ENCODE data around the gene ANO7.

ANO7 gene

GRCh38 chr2:241159116-241159515 is 29.4 kb upstream of the ANO7 start:
- no peak for DNase-seq

GRCh38 chr2:241160318-241160717 is 28.2 kb upstream of the ANO7 start:
- no peak for DNase-seq

GRCh38 chr2:241161646-241162281 is 26.7 kb upstream of the ANO7 start:
- DNase-seq, result no peak

- no peak for DNase-seq
Measured at GRCh38 chr2:241163601-241164118, 24.8 kb upstream of the ANO7 start.

- no peak for DNase-seq
Measured at GRCh38 chr2:241168366-241168765, 20.1 kb upstream of the ANO7 start.

GRCh38 chr2:241173557-241173956 is 14.9 kb upstream of the ANO7 start:
- no peak for DNase-seq

GRCh38 chr2:241177526-241178334 is 10.7 kb upstream of the ANO7 start:
- DNase-seq, result no peak

- no peak for DNase-seq
Measured at GRCh38 chr2:241178961-241179360, 9.5 kb upstream of the ANO7 start.

GRCh38 chr2:241179899-241180298 is 8.6 kb upstream of the ANO7 start:
- DNase-seq, result no peak

GRCh38 chr2:241180495-241180894 is 8.0 kb upstream of the ANO7 start:
- DNase-seq, result no peak

GRCh38 chr2:241182126-241182525 is 6.4 kb upstream of the ANO7 start:
- DNase-seq, result no peak

- DNase-seq, result no peak
Measured at GRCh38 chr2:241182531-241183133, 5.8 kb upstream of the ANO7 start.

GRCh38 chr2:241183221-241183620 is 5.3 kb upstream of the ANO7 start:
- DNase-seq, result no peak

- DNase-seq, result no peak
Measured at GRCh38 chr2:241184901-241185300, 3.6 kb upstream of the ANO7 start.

- DNase-seq, result no peak
Measured at GRCh38 chr2:241185961-241186360, 2.5 kb upstream of the ANO7 start.

GRCh38 chr2:241187101-241187917 is 1.2 kb upstream of the ANO7 start:
- DNase-seq, result no peak

GRCh38 chr2:241187918-241188234 is 601 bp upstream of the ANO7 start:
- DNase-seq, result no peak

GRCh38 chr2:241189093-241189855 is 797 bp downstream of the ANO7 start:
- DNase-seq, result no peak

- no peak for DNase-seq
Measured at GRCh38 chr2:241189856-241190201, 1.4 kb downstream of the ANO7 start.

- DNase-seq, result no peak
Measured at GRCh38 chr2:241190291-241190981, 2.0 kb downstream of the ANO7 start.

GRCh38 chr2:241191081-241191480 is 2.6 kb downstream of the ANO7 start:
- DNase-seq, result no peak

- DNase-seq, result no peak
Measured at GRCh38 chr2:241193271-241193670, 4.8 kb downstream of the ANO7 start.

Data from DMS 273 treated with DMSO at 0.1 percent for 48 hours (cell line).